ENCODE data around the gene CCDC97.

Gene CCDC97

DNA sequence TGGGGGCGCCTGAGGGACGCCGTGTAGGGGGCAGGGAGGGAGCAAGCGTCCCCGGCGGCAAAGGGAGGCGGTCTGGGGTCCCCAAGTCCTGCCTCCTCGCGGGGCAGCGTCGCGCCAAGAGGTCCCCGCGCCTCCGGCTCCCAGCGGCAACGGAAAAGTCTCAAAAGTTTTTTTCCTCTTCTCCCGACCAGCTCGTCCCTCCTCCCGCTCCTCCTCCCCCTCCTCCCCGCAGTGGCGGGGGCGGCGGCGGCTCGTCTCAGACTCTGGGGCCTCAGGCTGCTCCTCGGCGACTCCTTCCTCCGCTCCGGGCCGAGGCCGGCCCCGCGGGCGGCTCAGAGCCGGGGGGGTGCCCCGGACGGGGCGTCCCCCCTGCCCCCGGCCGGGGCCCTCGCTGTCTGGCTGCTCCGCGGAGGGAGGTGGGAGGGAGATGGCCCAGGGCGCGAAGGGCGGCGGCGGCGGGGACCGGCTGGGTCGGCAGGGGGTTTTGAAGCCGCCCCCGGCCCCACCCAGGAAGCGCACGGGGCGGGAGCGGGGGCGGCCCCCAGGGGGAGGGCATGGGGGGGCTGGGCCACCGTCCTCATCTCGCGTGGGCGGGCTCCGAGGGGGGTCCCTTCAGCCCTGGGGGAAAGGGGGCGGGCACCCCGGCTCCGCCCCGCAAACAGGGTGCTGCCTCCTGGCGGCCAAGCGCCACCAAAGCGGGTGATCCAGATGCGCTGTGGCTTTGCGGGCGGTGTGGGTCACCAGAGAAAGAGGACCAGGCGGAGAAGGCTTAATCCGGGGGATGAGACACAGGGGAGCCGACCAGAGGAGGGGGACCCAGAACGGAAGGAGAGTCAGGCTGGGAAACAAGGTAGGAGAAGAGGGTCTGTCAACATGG, 43.7 kb downstream of the CCDC97 start, which contains the start of gene TGFB1 (continued):
- TF ChIP-seq PRDM2 (tag by site-specific recombination; IDR thresholded peaks at IDR 0.05; ENCODE audit: borderline replicate concordance): no peak
- TF ChIP-seq ZSCAN23 (tag by site-specific recombination; IDR thresholded peaks at IDR 0.05): no peak
- TF ChIP-seq ZBTB48 (tag by site-specific recombination; IDR thresholded peaks at IDR 0.05): no peak; the same call in none of the 2 replicates
- no peak for TF ChIP-seq ZNF514 (tag by site-specific recombination; IDR thresholded peaks at IDR 0.05)
- TF ChIP-seq, protein P1, sequence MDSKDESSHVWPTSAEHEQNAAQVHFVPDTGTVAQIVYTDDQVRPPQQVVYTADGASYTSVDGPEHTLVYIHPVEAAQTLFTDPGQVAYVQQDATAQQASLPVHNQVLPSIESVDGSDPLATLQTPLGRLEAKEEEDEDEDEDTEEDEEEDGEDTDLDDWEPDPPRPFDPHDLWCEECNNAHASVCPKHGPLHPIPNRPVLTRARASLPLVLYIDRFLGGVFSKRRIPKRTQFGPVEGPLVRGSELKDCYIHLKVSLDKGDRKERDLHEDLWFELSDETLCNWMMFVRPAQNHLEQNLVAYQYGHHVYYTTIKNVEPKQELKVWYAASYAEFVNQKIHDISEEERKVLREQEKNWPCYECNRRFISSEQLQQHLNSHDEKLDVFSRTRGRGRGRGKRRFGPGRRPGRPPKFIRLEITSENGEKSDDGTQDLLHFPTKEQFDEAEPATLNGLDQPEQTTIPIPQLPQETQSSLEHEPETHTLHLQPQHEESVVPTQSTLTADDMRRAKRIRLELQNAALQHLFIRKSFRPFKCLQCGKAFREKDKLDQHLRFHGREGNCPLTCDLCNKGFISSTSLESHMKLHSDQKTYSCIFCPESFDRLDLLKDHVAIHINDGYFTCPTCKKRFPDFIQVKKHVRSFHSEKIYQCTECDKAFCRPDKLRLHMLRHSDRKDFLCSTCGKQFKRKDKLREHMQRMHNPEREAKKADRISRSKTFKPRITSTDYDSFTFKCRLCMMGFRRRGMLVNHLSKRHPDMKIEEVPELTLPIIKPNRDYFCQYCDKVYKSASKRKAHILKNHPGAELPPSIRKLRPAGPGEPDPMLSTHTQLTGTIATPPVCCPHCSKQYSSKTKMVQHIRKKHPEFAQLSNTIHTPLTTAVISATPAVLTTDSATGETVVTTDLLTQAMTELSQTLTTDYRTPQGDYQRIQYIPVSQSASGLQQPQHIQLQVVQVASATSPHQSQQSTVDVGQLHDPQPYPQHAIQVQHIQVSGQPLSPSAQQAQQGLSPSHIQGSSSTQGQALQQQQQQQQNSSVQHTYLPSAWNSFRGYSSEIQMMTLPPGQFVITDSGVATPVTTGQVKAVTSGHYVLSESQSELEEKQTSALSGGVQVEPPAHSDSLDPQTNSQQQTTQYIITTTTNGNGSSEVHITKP (tag by site-specific recombination; IDR thresholded peaks at IDR 0.05): no peak
- TF ChIP-seq ZNF529 (tag by site-specific recombination; IDR thresholded peaks at IDR 0.05; ENCODE audit: insufficient replicate concordance): no peak
- peak; percentile 92 for TF ChIP-seq ZFHX2 (tag by site-specific recombination; conservative IDR thresholded peaks at IDR 0.05)
- TF ChIP-seq ZNF837 (tag by site-specific recombination; IDR thresholded peaks at IDR 0.05): no peak
- TF ChIP-seq HIC1 (tag by site-specific recombination; IDR thresholded peaks at IDR 0.05): 0 out of 2 replicates have a peak, but pooled peaks have one; percentile 59
- no peak for TF ChIP-seq ZBTB1 (tag by site-specific recombination; IDR thresholded peaks at IDR 0.05)
- no peak for TF ChIP-seq RBAK (tag by site-specific recombination; IDR thresholded peaks at IDR 0.05)
- TF ChIP-seq ZBTB21 (tag by site-specific recombination; IDR thresholded peaks at IDR 0.05): no peak
- no peak for TF ChIP-seq ZNF202 (tag by site-specific recombination; IDR thresholded peaks at IDR 0.05; ENCODE audit: borderline replicate concordance)
- no peak for TF ChIP-seq ZNF549 (tag by site-specific recombination; IDR thresholded peaks at IDR 0.05)
- TF ChIP-seq HOXA7 (CRISPR knock-in tag; IDR thresholded peaks at IDR 0.05; ENCODE audit: borderline replicate concordance): no peak
- TF ChIP-seq MEIS1 (CRISPR knock-in tag; IDR thresholded peaks at IDR 0.05; ENCODE audit: borderline replicate concordance): no peak
- no peak for TF ChIP-seq REPIN1 (tag by site-specific recombination; IDR thresholded peaks at IDR 0.05; ENCODE audit: low read depth)
- no peak for TF ChIP-seq ZNF624 (tag by site-specific recombination; IDR thresholded peaks at IDR 0.05)
- TF ChIP-seq ZNF449 (tag by site-specific recombination; IDR thresholded peaks at IDR 0.05): no peak
- no peak; the same call in 1 of the 2 replicates for TF ChIP-seq ZNF843 (tag by site-specific recombination; IDR thresholded peaks at IDR 0.05)
- TF ChIP-seq, protein P2, sequence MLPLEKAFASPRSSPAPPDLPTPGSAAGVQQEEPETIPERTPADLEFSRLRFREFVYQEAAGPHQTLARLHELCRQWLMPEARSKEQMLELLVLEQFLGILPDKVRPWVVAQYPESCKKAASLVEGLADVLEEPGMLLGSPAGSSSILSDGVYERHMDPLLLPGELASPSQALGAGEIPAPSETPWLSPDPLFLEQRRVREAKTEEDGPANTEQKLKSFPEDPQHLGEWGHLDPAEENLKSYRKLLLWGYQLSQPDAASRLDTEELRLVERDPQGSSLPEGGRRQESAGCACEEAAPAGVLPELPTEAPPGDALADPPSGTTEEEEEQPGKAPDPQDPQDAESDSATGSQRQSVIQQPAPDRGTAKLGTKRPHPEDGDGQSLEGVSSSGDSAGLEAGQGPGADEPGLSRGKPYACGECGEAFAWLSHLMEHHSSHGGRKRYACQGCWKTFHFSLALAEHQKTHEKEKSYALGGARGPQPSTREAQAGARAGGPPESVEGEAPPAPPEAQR (tag by site-specific recombination; IDR thresholded peaks at IDR 0.05): no peak
- TF ChIP-seq, protein P3, sequence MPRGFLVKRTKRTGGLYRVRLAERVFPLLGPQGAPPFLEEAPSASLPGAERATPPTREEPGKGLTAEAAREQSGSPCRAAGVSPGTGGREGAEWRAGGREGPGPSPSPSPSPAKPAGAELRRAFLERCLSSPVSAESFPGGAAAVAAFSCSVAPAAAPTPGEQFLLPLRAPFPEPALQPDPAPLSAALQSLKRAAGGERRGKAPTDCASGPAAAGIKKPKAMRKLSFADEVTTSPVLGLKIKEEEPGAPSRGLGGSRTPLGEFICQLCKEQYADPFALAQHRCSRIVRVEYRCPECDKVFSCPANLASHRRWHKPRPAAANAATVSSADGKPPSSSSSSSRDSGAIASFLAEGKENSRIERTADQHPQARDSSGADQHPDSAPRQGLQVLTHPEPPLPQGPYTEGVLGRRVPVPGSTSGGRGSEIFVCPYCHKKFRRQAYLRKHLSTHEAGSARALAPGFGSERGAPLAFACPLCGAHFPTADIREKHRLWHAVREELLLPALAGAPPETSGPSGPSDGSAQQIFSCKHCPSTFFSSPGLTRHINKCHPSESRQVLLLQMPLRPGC (tag by site-specific recombination; IDR thresholded peaks at IDR 0.05): no peak
